C1 segment of cervical spinal cord (tissue), 14 donors: Measurements from ENCODE around the gene COL8A2.
A peak's percentile ranks its signal among the peaks of the same experiment; 100 is the strongest.

ENCODE experiments used
- DNase-seq, 14 donors: peaks; one replicate each; lab custom pipeline; 2025; lab: John Stamatoyannopoulos, UW

COL8A2 gene

DNA sequence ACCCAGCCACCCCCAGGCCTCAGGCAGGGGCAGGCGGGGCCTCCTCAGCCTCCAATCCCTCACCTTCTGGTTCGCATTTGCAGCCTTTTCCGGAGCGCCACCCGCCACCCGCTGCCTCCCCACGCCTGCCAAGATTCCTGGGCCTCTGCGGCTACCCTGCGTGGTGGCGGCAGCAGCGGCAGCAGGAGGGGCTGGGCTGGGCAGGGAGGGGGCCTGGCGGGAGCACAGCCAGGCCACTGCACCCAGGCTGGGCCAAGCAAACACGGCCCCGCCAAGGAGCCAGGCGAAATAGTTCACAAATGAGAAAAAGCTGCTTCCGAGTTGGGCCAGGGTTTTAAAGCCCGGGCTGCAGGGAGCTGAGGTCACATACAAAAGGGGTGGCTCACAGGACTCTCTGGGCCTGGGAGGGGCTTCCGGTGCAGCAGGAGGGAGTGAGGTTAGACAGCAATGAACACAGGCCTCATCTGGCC is 9.8 kb downstream of the COL8A2 start:
- peak in 10 of 14 donors; percentile 16 to 86 (median 37) for DNase-seq

DNA sequence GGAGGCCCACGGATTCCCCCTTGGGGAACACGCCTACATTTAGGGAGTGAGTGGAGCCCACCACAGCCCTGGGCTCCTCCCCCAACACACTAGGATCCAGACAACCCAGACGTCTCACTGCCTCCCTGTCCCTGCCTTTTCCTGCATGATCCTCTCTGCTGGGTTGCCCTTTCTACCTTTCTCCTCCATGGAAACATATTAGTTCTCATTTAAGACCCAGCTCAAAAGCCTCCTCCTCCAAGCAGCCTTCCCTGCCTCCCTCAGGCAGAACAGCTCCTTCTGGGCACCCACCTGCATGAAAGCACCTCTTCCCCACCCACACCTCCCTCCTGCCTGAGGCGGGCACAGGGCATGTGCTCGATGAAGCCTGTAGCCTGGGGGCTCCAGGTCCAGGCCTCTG is 10.7 kb downstream of the COL8A2 start:
- DNase-seq, result no peak

DNA sequence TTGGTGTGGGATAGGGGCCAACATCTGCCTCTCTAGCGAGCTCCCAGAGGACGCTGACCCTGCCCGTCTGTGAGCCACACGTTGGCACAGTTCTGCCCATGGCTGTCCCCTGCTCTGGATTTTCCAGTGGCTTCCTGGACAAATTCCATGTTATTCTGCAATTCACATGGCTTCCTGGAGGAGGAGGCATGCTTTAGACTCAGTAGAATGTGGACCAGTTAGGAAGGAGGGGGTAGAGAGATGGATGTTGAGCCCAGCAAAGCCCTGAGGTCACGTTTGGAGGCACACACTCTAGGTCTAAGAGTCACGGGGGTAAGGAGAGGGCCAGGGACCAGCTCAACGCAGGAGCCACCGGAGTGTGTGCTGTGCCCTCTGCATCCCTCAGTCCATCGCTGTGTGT is 12.2 kb downstream of the COL8A2 start:
- DNase-seq, result no peak

DNA sequence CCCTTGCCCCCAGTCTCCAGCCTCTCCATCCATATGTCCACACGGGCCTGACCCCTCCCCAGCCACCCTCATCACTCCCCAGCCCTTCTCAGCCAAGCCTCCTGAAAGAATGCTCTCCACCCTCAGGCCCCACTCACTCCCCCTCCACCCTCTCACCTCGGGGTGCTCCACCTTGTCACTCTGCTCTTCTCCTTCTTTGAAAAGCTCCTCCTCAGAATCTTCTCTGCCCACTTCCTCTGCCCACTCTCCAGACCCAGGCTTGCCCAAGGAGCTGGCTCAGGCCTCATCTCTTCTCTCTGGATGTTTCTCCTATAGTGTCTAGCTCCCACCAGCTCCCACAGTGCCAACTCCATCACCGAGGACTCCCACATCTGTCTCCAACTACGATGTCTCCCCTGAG is 13.9 kb downstream of the COL8A2 start:
- no peak for DNase-seq

GRCh38 chr1:36109041-36109679 is 15.9 kb downstream of the COL8A2 start:
- no peak for DNase-seq

- no peak for DNase-seq
These were observed 16.7 kb downstream of the COL8A2 start for GRCh38 chr1:36108314-36108713.

DNA sequence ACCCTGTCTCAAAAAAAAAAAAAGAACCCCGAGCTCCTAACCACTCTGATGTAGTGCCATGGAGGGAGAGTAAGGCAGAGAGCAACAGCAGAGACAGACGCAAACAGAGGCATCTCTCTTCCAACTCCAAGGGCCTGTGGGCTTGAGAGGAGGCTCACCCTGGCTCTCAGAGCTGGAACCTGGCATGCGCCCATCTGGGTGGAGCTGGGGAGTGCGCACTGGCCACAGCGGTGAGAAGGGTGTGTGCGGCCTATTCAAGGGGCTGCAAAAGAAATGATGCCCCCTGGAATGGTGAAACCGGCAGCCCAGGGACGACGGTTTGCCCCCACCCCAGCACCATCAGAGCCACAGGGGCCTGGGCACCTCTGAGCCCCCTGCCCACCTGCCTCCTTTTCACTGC is 17.6 kb downstream of the COL8A2 start:
- DNase-seq, result no peak

- no peak for DNase-seq
These were observed 18.8 kb downstream of the COL8A2 start for GRCh38 chr1:36106269-36106668.

DNA sequence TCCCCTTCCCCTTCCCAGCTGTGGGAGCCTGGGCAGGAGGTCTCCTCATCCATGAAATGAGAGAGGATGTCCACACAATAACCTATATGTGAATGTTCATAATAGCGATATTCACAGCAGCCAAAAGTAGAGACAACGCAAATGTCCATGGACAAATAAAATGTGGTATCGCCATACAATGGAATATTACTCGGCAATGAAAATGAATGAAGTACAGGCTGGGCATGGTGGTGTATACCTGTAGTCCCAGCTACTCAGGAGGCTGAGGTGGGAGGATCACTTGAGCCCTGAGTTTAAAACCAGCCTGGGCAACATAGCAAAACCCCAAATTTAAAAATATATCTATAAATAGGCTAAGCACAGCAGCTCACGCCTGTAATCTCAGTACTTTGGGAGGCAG is 23.5 kb downstream of the COL8A2 start:
- no peak for DNase-seq

DNA sequence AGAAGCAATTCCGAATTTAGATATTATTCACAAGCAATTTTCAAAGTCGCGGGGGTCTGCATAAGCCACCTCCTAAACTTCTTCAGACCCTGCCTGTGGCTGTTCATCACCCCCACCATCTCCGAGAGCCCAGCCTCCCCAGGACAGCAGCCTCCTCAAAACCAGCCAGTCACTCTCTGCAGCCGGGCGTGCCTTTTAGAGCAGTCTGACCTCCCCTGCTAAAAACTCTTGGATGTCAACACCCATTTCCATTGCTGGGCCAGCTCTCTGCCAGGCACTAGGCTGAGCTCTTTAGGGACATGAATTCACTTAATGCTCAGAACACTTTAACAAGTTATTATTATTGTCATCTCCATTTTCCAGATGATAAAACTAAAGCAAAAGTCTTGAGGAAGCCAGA is 24.6 kb downstream of the COL8A2 start:
- no peak for DNase-seq

- DNase-seq, result peak in 11 of 14 donors; percentile 19 to 67 (median 44)
These were observed 25.2 kb downstream of the COL8A2 start for GRCh38 chr1:36099681-36100341.

GRCh38 chr1:36098650-36099365 is 26.2 kb downstream of the COL8A2 start:
- DNase-seq, result no peak

- no peak for DNase-seq
These were observed 27.1 kb downstream of the COL8A2 start for GRCh38 chr1:36097693-36098585.

DNA sequence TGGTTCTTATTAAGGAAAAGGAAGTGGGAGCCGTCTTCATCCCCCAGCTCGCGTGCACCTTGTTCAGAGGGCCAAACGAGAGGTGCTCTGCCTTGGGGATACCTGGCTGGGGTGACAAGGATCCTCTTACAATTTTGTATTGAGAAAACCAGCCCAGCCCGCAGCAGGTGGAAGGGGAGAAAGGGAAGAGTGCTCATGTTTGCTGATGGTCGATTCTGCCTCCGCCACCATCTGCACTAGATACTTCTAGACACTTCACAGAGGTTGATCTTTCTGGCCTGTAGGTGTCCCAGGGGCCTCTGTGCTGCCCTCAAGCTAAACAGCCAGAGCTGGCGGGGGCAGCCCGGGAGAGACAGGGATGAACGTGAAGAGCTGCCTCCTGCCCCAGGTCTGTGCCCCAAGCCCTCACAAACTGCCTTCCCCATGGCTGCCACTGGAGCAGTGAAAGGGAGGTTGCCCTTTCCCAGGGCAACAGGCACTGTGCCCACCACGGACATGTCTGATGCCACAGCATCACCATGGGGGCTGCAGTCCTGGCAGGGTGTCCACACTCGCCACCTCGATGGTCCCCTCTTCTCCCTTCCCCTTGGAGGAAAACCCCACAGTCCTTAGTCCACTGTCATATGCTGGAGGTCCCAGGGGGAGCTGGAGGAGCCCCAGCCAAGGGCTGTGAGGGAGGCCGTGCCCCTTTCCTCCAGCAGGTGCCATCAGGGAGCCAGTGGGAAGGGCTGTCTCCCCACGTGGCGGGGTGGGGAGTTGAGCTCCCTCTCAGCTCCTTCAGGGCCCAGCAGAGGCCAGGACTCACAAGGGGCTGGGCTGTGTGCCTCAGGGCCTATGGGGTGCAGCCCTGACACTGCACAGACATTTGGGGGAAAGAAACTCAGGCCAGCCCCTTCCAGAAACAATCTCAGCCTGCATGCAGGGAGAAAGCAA is 28.3 kb downstream of the COL8A2 start:
- DNase-seq, result peak in 3 of 14 donors; percentile 17 to 48 (median 18)

DNA sequence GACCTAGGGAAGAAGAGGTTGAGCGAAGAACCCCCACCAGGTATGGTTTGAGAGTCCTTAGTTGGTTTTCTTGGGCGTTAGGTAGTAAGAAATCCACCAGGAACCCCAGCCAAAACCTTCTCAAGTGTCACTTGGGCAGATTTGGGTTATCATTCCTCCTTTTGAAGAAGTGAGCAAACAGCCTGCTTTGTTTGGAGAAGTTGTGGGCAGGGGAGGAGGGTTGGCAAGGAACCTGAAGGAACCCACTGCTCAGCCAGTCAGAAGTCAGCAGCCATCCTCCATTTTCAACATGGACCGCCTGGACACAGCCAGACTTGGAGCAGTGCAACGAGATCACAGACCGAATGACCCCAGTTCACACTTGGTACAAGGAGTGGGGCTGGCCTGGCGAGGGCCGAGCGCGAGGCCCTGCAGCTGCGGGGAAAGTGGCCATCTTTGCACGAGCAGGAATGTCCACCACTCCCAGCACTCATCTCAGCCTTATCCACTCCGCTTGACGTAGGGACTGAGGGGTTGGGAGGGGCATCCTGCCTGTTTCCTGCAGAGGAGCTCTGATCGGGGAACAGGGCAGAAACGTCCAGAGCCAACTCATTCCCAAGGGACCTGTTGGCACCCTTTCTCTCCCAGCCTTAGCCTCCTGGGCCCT is 29.1 kb downstream of the COL8A2 start:
- DNase-seq, result peak in 1 of 14 donors; percentile 10

DNA sequence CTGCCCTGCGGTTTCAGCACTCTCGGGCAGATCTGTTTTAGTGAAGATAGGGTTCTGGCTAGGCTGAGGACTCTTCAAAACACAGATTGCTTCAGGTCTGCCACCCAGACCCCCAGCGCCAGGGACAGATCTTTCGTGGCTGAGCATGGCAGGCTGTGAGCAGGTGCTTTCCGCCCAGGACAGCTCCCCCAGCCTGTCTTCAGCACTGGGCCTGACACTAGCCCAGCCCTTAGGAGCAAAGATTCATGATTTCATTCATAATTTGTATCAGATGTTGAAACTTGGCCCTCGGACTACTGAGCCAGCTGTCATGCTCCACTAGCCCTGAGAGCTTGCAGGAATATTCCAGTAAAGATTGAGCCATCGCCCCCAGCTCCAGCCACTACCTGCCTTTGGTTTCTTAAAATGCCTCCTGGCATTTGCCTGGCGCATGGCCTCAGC is 30.4 kb downstream of the COL8A2 start:
- DNase-seq, result peak in 1 of 14 donors; percentile 28

- DNase-seq, result peak in 12 of 14 donors; percentile 46 to 91 (median 82)
These were observed 31.1 kb downstream of the COL8A2 start for GRCh38 chr1:36093929-36094328.

- DNase-seq, result peak in 2 of 14 donors; percentile 30 to 42
These were observed 31.8 kb downstream of the COL8A2 start for GRCh38 chr1:36093226-36093625.

DNA sequence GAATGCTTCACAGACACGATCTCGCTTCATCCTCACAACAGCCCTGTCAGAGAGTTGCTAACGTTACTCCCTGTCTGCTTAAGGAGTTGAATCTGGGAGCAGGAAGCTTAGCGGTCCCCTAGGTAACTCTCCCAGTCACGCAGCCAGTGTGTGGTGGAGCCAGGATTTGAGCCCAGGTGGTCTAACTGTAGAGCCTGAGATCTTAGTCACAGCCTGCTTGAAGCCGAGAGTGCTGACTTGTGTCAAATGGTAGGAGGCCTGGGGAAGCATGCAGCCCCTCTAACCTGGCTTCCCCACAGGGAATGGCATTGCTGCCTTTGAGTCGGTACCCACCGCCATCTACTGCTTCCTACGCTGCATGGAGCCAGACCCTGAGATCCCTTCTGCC is 32.2 kb downstream of the COL8A2 start:
- no peak for DNase-seq
